PC-9 (cell line): ENCODE data around the gene S100A5. TPM values are rescaled to one million over a fixed set of nuclear protein-coding genes. Genes with fewer than 3 reads are reported as not detected.

ENCODE experiments used
- BruUV-seq: library from RNA; stranded (reverse); fragments of 400-500 nt; replicated peaks from 2 replicates; lab custom pipeline; 2021; lab: Mats Ljungman, UMichigan
- CTCF ChIA-PET: fragments of 300-600 bp; sonication (Branson Sonifier 250); formaldehyde crosslinking; loops from one replicate; lab custom pipeline; 2022; ENCODE audit warnings: antibody characterized with exemption; lab: Charles Lee
- POLR2A ChIA-PET: fragments of 300-600 bp; sonication (Branson Sonifier 250); formaldehyde crosslinking; loops from one replicate; lab custom pipeline; 2022; ENCODE audit warnings: antibody characterized with exemption; ENCODE audit not compliant: unreplicated experiment; lab: Charles Lee
- DNase-seq, 2 experiments: peaks; one replicate each; pipeline versions ENCODE4 v3.0.0 to v3.0.0-alpha.2; 2015 to 2022; ENCODE audit warnings: mixed read lengths in 1 of 2
- H2AFZ ChIP-seq: fragments of 200-600 bp; sonication (generic); 2 replicates; pipeline ENCODE4 v1.8.1; 2017; ENCODE audit warnings: antibody characterized with exemption
- H3F3A ChIP-seq: fragments of 200-600 bp; sonication (generic); 2 replicates; pipeline ENCODE4 v1.8.1; 2017; ENCODE audit warnings: antibody characterized with exemption, mild to moderate bottlenecking, low read depth; ENCODE audit not compliant: insufficient read depth
- H3K27ac ChIP-seq: fragments of 200-600 bp; sonication (generic); 2 replicates; pipeline ENCODE4 v1.6.1; 2016; ENCODE audit warnings: mixed run types
- H3K27me3 ChIP-seq: fragments of 200-600 bp; sonication (generic); 2 replicates; pipeline ENCODE4 v1.6.1; 2016; ENCODE audit warnings: low read depth, mixed run types; ENCODE audit not compliant: insufficient read depth
- H3K36me3 ChIP-seq: fragments of 200-600 bp; sonication (generic); 2 replicates; pipeline ENCODE4 v1.6.1; 2016; ENCODE audit warnings: low read depth, mixed run types
- H3K4me1 ChIP-seq: fragments of 200-600 bp; sonication (generic); replicated peaks from 2 replicates; pipeline ENCODE4 v1.6.1; 2016; ENCODE audit warnings: mixed run types; ENCODE audit not compliant: insufficient read depth
- H3K4me2 ChIP-seq: fragments of 200-600 bp; sonication (generic); 2 replicates; pipeline ENCODE4 v1.6.1; 2017; ENCODE audit warnings: mixed run types
- H3K4me3 ChIP-seq: fragments of 200-600 bp; sonication (generic); 2 replicates; pipeline ENCODE4 v1.6.1; 2016; ENCODE audit warnings: mixed run types
- H3K79me2 ChIP-seq: fragments of 200-600 bp; sonication (generic); 2 replicates; pipeline ENCODE4 v1.6.1; 2017; ENCODE audit warnings: low read depth, mixed run types
- H3K9me2 ChIP-seq: fragments of 200-600 bp; sonication (generic); 2 replicates; pipeline ENCODE4 v1.8.1; 2017; ENCODE audit warnings: mild to moderate bottlenecking; ENCODE audit not compliant: insufficient read depth
- H3K9me3 ChIP-seq: fragments of 200-600 bp; sonication (generic); 2 replicates; pipeline ENCODE4 v1.8.1; 2016; ENCODE audit warnings: low read depth; ENCODE audit not compliant: insufficient read depth
- H4K20me1 ChIP-seq: fragments of 200-600 bp; sonication (generic); 2 replicates; pipeline ENCODE4 v1.8.1; 2017; ENCODE audit not compliant: insufficient read depth
- CTCF ChIP-seq: fragments of 200-600 bp; sonication (generic); conservative IDR thresholded peaks from 2 replicates; pipeline ENCODE4 v1.6.1; 2017; ENCODE audit warnings: mixed run types, antibody characterized with exemption, mild to moderate bottlenecking, moderate library complexity
- EZH2 ChIP-seq: fragments of 200-600 bp; sonication (generic); IDR thresholded peaks from 2 replicates; pipeline ENCODE4 v1.8.0; 2017; ENCODE audit warnings: antibody characterized with exemption, low read depth
- intact Hi-C: fragments of 100-400 bp; cut with micrococcal nuclease; formaldehyde crosslinking; loops from one replicate; pipeline ENCODE4 v1.10.0; 2022; ENCODE audit not compliant: unreplicated experiment
- total RNA-seq: library from RNA; stranded (reverse); gene quantifications from 2 replicates; pipeline ENCODE4 v1.2.3, GENCODE V29; 2021

S100A5 gene
- total RNA-seq, 1 experiment from 2014 or later, result 11.1 TPM

- BruUV-seq, result no TSS peak
- H3K4me3 ChIP-seq, result no peak overlapping the region; the same call in 1 of the 2 replicates
Measured at GRCh38 chr1:153490272-153491051, 50.3 kb downstream of the S100A5 start.

GRCh38 chr1:153488731-153489130 is 52.0 kb downstream of the S100A5 start:
- no peaks in the 10 kb centered on the region for H3K9me3 ChIP-seq
- H3K4me3 ChIP-seq, result no peak overlapping the region
- H3K27ac ChIP-seq, result no peak overlapping the region
- ChIA-PET CTCF (interaction anchor here (0.6 kb wide), 1 partner anchor 1556 kb away, joined by 5 read pairs; no protein-coding TSS in a partner anchor), POLR2A (interaction anchor here (0.6 to 0.7 kb wide), 2 partner anchors 29 to 47 kb away, joined by 5 to 7 read pairs; partner anchors contain the start of genes S100A6 and S100A7)
- H3F3A ChIP-seq, result peaks cover 34% of the 10 kb centered on the region
- peaks cover 29% of the 10 kb centered on the region for H3K4me1 ChIP-seq
- H3K79me2 ChIP-seq, result no peaks in the 10 kb centered on the region
- H4K20me1 ChIP-seq, result no peaks in the 10 kb centered on the region
- H2AFZ ChIP-seq, result no peak overlapping the region
- no peaks in the 10 kb centered on the region for H3K9me2 ChIP-seq
- TF ChIP-seq CTCF (no peak), EZH2 (no peak)
- no peak for DNase-seq
- intact Hi-C loops, result no loop called here
- BruUV-seq, result no TSS peak
- no peaks in the 10 kb centered on the region for H3K27me3 ChIP-seq
- H3K4me2 ChIP-seq, result no peak overlapping the region
- H3K36me3 ChIP-seq, result no peaks in the 10 kb centered on the region

More at GRCh38 chr1:153490272-153491051, 50.3 kb downstream of the S100A5 start:
- Histone ChIP-seq H3K27ac (peak overlapping the region; percentile 57), H3K9me3 (no peaks in the 10 kb centered on the region), H3K4me2 (peak overlapping the region; percentile 57), H3F3A (peaks cover 34% of the 10 kb centered on the region), H4K20me1 (no peaks in the 10 kb centered on the region), H3K4me1 (peaks cover 22% of the 10 kb centered on the region), H3K36me3 (no peaks in the 10 kb centered on the region), H3K9me2 (no peaks in the 10 kb centered on the region), H3K27me3 (no peaks in the 10 kb centered on the region), H2AFZ (no peak overlapping the region), H3K79me2 (no peaks in the 10 kb centered on the region)
- ChIA-PET CTCF (no interaction called here), POLR2A (interaction anchor here (0.5 to 0.6 kb wide), 2 partner anchors 25 to 1359 kb away, joined by 3 to 6 read pairs; no protein-coding TSS in a partner anchor)
- DNase-seq, result peak; percentile 51 to 88
- intact Hi-C loops, result no loop called here
- TF ChIP-seq CTCF (0 out of 2 replicates have a peak, but pooled peaks have one; percentile 11), EZH2 (no peak)

GRCh38 chr1:153487707-153488106 is 53.0 kb downstream of the S100A5 start:
- Histone ChIP-seq H3K9me3 (no peaks in the 10 kb centered on the region), H3F3A (peaks cover 34% of the 10 kb centered on the region), H3K36me3 (no peaks in the 10 kb centered on the region), H3K79me2 (no peaks in the 10 kb centered on the region), H3K27ac (no peak overlapping the region), H3K9me2 (no peaks in the 10 kb centered on the region), H3K27me3 (no peaks in the 10 kb centered on the region), H4K20me1 (no peaks in the 10 kb centered on the region), H3K4me1 (peaks cover 34% of the 10 kb centered on the region), H2AFZ (no peak overlapping the region), H3K4me3 (no peak overlapping the region), H3K4me2 (no peak overlapping the region)
- TF ChIP-seq EZH2 (no peak), CTCF (no peak)
- ChIA-PET POLR2A (no interaction called here), CTCF (no interaction called here)
- DNase-seq, result no peak
- no TSS peak for BruUV-seq
- intact Hi-C loops, result no loop called here

Other genes with a start within 250 kb of the S100A5 start
- gene PGLYRP3, start 228.0 kb downstream of the S100A5 start, total RNA-seq, result not detected in 2 replicates
- not detected in 2 replicates for gene PGLYRP4, start 192.1 kb downstream of the S100A5 start, total RNA-seq
- 2.1 and 4.3 TPM in 2 replicates for gene S100A9, start 183.1 kb downstream of the S100A5 start, total RNA-seq
- not detected in 2 replicates for gene S100A12, start 165.3 kb downstream of the S100A5 start, total RNA-seq
- gene S100A8, start 149.9 kb downstream of the S100A5 start, total RNA-seq, result not detected in 2 replicates
- not detected in 2 replicates for gene S100A7A, start 124.4 kb downstream of the S100A5 start, total RNA-seq
- not detected in 2 replicates for gene S100A7, start 80.3 kb downstream of the S100A5 start, total RNA-seq
- 873 and 994 TPM in 2 replicates for gene S100A6, start 4.9 kb downstream of the S100A5 start, total RNA-seq
- gene S100A4, start 4.9 kb upstream of the S100A5 start, total RNA-seq, result 303 and 346 TPM in 2 replicates
- 1.5 and 2.4 TPM in 2 replicates for gene S100A3, start 8.3 kb upstream of the S100A5 start, total RNA-seq
- 145 and 147 TPM in 2 replicates for gene S100A2, start 24.9 kb upstream of the S100A5 start, total RNA-seq
- gene S100A16, start 72.2 kb upstream of the S100A5 start, total RNA-seq, result 226 and 276 TPM in 2 replicates
- gene S100A14, start 75.4 kb upstream of the S100A5 start, total RNA-seq, result 411 and 486 TPM in 2 replicates
- gene S100A13, start 86.6 kb upstream of the S100A5 start, total RNA-seq, result 120 and 144 TPM in 2 replicates
- 0.46 and 1.0 TPM in 2 replicates for gene S100A1, start 87.5 kb upstream of the S100A5 start, total RNA-seq
- 75.1 and 83.9 TPM in 2 replicates for gene CHTOP, start 93.1 kb upstream of the S100A5 start, total RNA-seq
- gene SNAPIN, start 117.8 kb upstream of the S100A5 start, total RNA-seq, result 25.4 and 29.5 TPM in 2 replicates
- 131 and 145 TPM in 2 replicates for gene ILF2, start 130.1 kb upstream of the S100A5 start, total RNA-seq
- 0.53 and 0.98 TPM in 2 replicates for gene NPR1, start 137.8 kb upstream of the S100A5 start, total RNA-seq
- 62.5 and 91.7 TPM in 2 replicates for gene INTS3, start 187.1 kb upstream of the S100A5 start, total RNA-seq
- 14.4 and 17.1 TPM in 2 replicates for gene SLC27A3, start 234.5 kb upstream of the S100A5 start, total RNA-seq